ENCODE measurements around the gene SLC31A1. TPM values are rescaled to one million over a fixed set of nuclear protein-coding genes. Genes with fewer than 3 reads are reported as not detected.

The SLC31A1 gene
- total RNA-seq, 1 experiment from 2014 or later = 27.2 TPM

GRCh38 chr9:113223963-113224362 is 2.6 kb downstream of the SLC31A1 start:
- TF ChIP-seq EZH2 (IDR thresholded peaks at IDR 0.05; ENCODE audit: low read depth) (no peak), CTCF (conservative IDR thresholded peaks at IDR 0.05) (no peak)
- no peak overlapping the region for H3K27ac ChIP-seq

GRCh38 chr9:113227436-113227835 is 6.1 kb downstream of the SLC31A1 start:
- no peak overlapping the region for H2AFZ ChIP-seq
- intact Hi-C loops (cut with micrococcal nuclease; ENCODE audit: unreplicated experiment) = no loop called here
- H3K9me2 ChIP-seq (ENCODE audit: insufficient read depth) = no peaks in the 10 kb centered on the region
- POLR2A ChIA-PET (ENCODE audit: unreplicated experiment) = no interaction called here
- BruUV-seq (replicated peaks) = no TSS peak
- CTCF ChIA-PET = no interaction called here
- H3K36me3 ChIP-seq (ENCODE audit: low read depth) = 0 out of 2 replicates have a peak, but pooled peaks cover 4% of the 10 kb centered on the region
- no peaks in the 10 kb centered on the region for H4K20me1 ChIP-seq (ENCODE audit: insufficient read depth)
- H3K27me3 ChIP-seq (ENCODE audit: insufficient read depth, low read depth) = no peaks in the 10 kb centered on the region
- peaks cover 14% of the 10 kb centered on the region; the same call in 1 of the 2 replicates for H3K79me2 ChIP-seq (ENCODE audit: low read depth)
- no peak overlapping the region for H3K4me2 ChIP-seq
- TF ChIP-seq CTCF (conservative IDR thresholded peaks at IDR 0.05) (no peak), EZH2 (IDR thresholded peaks at IDR 0.05; ENCODE audit: low read depth) (no peak)
- peaks cover 16% of the 10 kb centered on the region for H3K4me1 ChIP-seq (replicated peaks; ENCODE audit: insufficient read depth)
- H3K9me3 ChIP-seq (ENCODE audit: insufficient read depth, low read depth) = no peaks in the 10 kb centered on the region
- no peak for DNase-seq
- no peak overlapping the region for H3K4me3 ChIP-seq
- no peaks in the 10 kb centered on the region; the same call in 1 of the 2 replicates for H3F3A ChIP-seq (ENCODE audit: insufficient read depth, low read depth)
- no peak overlapping the region for H3K27ac ChIP-seq

More at GRCh38 chr9:113223963-113224362, 2.6 kb downstream of the SLC31A1 start:
- peaks cover 4% of the 10 kb centered on the region; the same call in 1 of the 2 replicates for H3K36me3 ChIP-seq (ENCODE audit: low read depth)
- H4K20me1 ChIP-seq (ENCODE audit: insufficient read depth) = no peaks in the 10 kb centered on the region
- H3K79me2 ChIP-seq (ENCODE audit: low read depth) = peaks cover 43% of the 10 kb centered on the region
- H3K27me3 ChIP-seq (ENCODE audit: insufficient read depth, low read depth) = no peaks in the 10 kb centered on the region
- H3K4me3 ChIP-seq = no peak overlapping the region; the same call in 1 of the 2 replicates
- intact Hi-C loops (cut with micrococcal nuclease; ENCODE audit: unreplicated experiment) = loop anchor here (5.0 kb wide), 1 partner anchor 358 kb away; no protein-coding TSS in a partner anchor
- ChIA-PET POLR2A (ENCODE audit: unreplicated experiment) (no interaction called here), CTCF (no interaction called here)
- peak overlapping the region; percentile 86; the same call in 1 of the 2 replicates for H3K4me2 ChIP-seq
- H3K9me2 ChIP-seq (ENCODE audit: insufficient read depth) = no peaks in the 10 kb centered on the region
- DNase-seq = peak in 1 of 2 experiments; percentile 42
- no TSS peak for BruUV-seq (replicated peaks)
- no peaks in the 10 kb centered on the region for H3K9me3 ChIP-seq (ENCODE audit: insufficient read depth, low read depth)
- H3F3A ChIP-seq (ENCODE audit: insufficient read depth, low read depth) = no peaks in the 10 kb centered on the region; the same call in 1 of the 2 replicates
- H2AFZ ChIP-seq = no peak overlapping the region
- H3K4me1 ChIP-seq (replicated peaks; ENCODE audit: insufficient read depth) = peaks cover 29% of the 10 kb centered on the region

DNA sequence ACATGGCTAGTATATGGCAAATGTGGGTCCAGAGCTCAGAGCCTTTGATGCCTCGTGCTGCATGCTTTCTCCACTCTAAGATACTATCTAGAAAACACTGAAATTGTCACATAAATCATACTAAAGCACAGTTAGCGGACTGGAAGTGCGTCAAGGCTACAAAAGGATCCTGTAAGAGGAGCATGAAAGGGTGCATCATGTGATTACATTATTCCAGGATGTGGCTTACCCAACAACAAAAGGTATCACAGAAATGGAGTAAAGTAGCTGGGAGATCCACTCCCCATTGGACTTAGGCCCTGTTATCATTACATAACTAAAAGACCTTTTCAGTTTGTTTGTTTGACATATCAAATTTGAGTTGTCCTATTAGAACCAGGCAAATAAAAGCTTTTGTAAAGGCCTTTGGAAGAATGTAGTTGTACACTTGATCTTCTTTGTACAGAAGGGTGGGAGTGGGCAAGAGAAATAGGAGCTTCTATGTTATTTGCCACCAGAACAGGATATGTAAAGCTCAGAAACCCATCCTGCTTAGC is 6.9 kb downstream of the SLC31A1 start:
- Histone ChIP-seq H3K9me2 (ENCODE audit: insufficient read depth) (no peaks in the 10 kb centered on the region), H3K79me2 (ENCODE audit: low read depth) (peaks cover 6% of the 10 kb centered on the region; the same call in 1 of the 2 replicates), H3K4me2 (no peak overlapping the region), H3F3A (ENCODE audit: insufficient read depth, low read depth) (peaks cover 4% of the 10 kb centered on the region; the same call in 1 of the 2 replicates), H4K20me1 (ENCODE audit: insufficient read depth) (no peaks in the 10 kb centered on the region), H3K4me3 (no peak overlapping the region), H3K27me3 (ENCODE audit: insufficient read depth, low read depth) (no peaks in the 10 kb centered on the region), H3K9me3 (ENCODE audit: insufficient read depth, low read depth) (no peaks in the 10 kb centered on the region), H2AFZ (no peak overlapping the region), H3K36me3 (ENCODE audit: low read depth) (0 out of 2 replicates have a peak, but pooled peaks cover 4% of the 10 kb centered on the region), H3K27ac (no peak overlapping the region), H3K4me1 (replicated peaks; ENCODE audit: insufficient read depth) (peaks cover 15% of the 10 kb centered on the region)
- BruUV-seq (replicated peaks) = no TSS peak
- TF ChIP-seq EZH2 (IDR thresholded peaks at IDR 0.05; ENCODE audit: low read depth) = no peak
- TF ChIP-seq CTCF (conservative IDR thresholded peaks at IDR 0.05) = no peak
- intact Hi-C loops (cut with micrococcal nuclease; ENCODE audit: unreplicated experiment) = no loop called here
- ChIA-PET POLR2A (ENCODE audit: unreplicated experiment) (no interaction called here), CTCF (no interaction called here)
- DNase-seq = no peak

Measured in PC-9 (cell line).